Lower lobe of right lung (tissue), 2 donors: ENCODE data around the gene ZMIZ1. TPM values are rescaled to one million over a fixed set of nuclear protein-coding genes. Genes with fewer than 3 reads are reported as not detected.

Experiments
- ATAC-seq, 2 donors: fragments of 200-7000 bp; cut with Tn5 transposase; one replicate each; pipeline ENCODE4 v1.9.1; 2020 to 2022; ENCODE audit warnings: mild to moderate bottlenecking in 2 of 2, moderate library complexity in 2 of 2
- DNase-seq: peaks from one replicate; pipeline ENCODE4 v3.0.0-alpha.2; 2020
- H3K27ac ChIP-seq: fragments of 200-600 bp; one replicate; pipeline ENCODE4 v1.8.0; 2022
- H3K27me3 ChIP-seq: fragments of 200-600 bp; one replicate; pipeline ENCODE4 v1.8.0; 2022; ENCODE audit warnings: low read depth
- H3K36me3 ChIP-seq: fragments of 200-600 bp; one replicate; pipeline ENCODE4 v1.8.0; 2022; ENCODE audit warnings: mild to moderate bottlenecking
- H3K4me1 ChIP-seq: fragments of 200-600 bp; one replicate; pipeline ENCODE4 v1.8.0; 2022
- H3K4me3 ChIP-seq: fragments of 200-600 bp; one replicate; pipeline ENCODE4 v1.8.0; 2022; ENCODE audit warnings: mild to moderate bottlenecking
- H3K9me3 ChIP-seq: fragments of 200-600 bp; one replicate; pipeline ENCODE4 v1.8.0; 2022
- CTCF ChIP-seq: fragments of 200-600 bp; IDR thresholded peaks from one replicate; pipeline ENCODE4 v1.8.0; 2022; ENCODE audit warnings: antibody characterized with exemption, mild to moderate bottlenecking
- intact Hi-C: fragments of 100-400 bp; cut with DNase I; formaldehyde crosslinking; loops from one replicate; pipeline ENCODE4 v1.11.0; 2022
- total RNA-seq: library from RNA; stranded (reverse); fragmentation: NEBNext Ultra II Directional; extraction: Animal tissue kit (Norgen Biotek cat#: 25700); gene quantifications from one replicate; pipeline ENCODE4 v1.2.1, GENCODE V29; 2021
- donor health status: DM: no; HTN: yes; CAD: no; lungs with severe emphysema.

ZMIZ1 gene
- total RNA-seq, 1 donor from 2014 or later = 102 TPM

GRCh38 chr10:79241990-79242619 is 173.3 kb downstream of the ZMIZ1 start:
- intact Hi-C loops = no loop called here
- no peak for TF ChIP-seq CTCF
- H3K4me3 ChIP-seq = peak overlapping the region; percentile 54
- H3K9me3 ChIP-seq = no peaks in the 10 kb centered on the region
- peak overlapping the region; percentile 73 for H3K27ac ChIP-seq
- peaks cover 87% of the 10 kb centered on the region for H3K4me1 ChIP-seq
- H3K27me3 ChIP-seq = no peaks in the 10 kb centered on the region
- ATAC-seq (peak; percentile 63 to 64), DNase-seq (peak; percentile 85)
- no peaks in the 10 kb centered on the region for H3K36me3 ChIP-seq

GRCh38 chr10:79242620-79243152 is 173.9 kb downstream of the ZMIZ1 start:
- peak overlapping the region; percentile 73 for H3K27ac ChIP-seq
- TF ChIP-seq CTCF = no peak
- H3K9me3 ChIP-seq = no peaks in the 10 kb centered on the region
- no peaks in the 10 kb centered on the region for H3K27me3 ChIP-seq
- DNase-seq = peak; percentile 71
- peaks cover 87% of the 10 kb centered on the region for H3K4me1 ChIP-seq
- ATAC-seq = peak; percentile 48 to 50
- H3K36me3 ChIP-seq = no peaks in the 10 kb centered on the region
- peak overlapping the region; percentile 54 for H3K4me3 ChIP-seq
- intact Hi-C loops = no loop called here

- no peaks in the 10 kb centered on the region for H3K9me3 ChIP-seq
- ATAC-seq = peak; percentile 31 to 38
Measured at GRCh38 chr10:79243181-79244067, 174.7 kb downstream of the ZMIZ1 start.

GRCh38 chr10:79244068-79244442 is 175.3 kb downstream of the ZMIZ1 start:
- intact Hi-C loops = no loop called here
- Histone ChIP-seq H3K9me3 (no peaks in the 10 kb centered on the region), H3K27ac (peak overlapping the region; percentile 73), H3K27me3 (no peaks in the 10 kb centered on the region), H3K36me3 (no peaks in the 10 kb centered on the region), H3K4me1 (peaks cover 87% of the 10 kb centered on the region), H3K4me3 (peak overlapping the region; percentile 54)
- TF ChIP-seq CTCF = no peak
- no peak for ATAC-seq
- DNase-seq = no peak

More at GRCh38 chr10:79243181-79244067, 174.7 kb downstream of the ZMIZ1 start:
- Histone ChIP-seq H3K27ac (peak overlapping the region; percentile 73), H3K36me3 (no peaks in the 10 kb centered on the region), H3K4me1 (peaks cover 87% of the 10 kb centered on the region), H3K4me3 (peak overlapping the region; percentile 54), H3K27me3 (no peaks in the 10 kb centered on the region)
- intact Hi-C loops = no loop called here
- peak; percentile 64 for DNase-seq
- TF ChIP-seq CTCF = no peak

- peaks cover 87% of the 10 kb centered on the region for H3K4me1 ChIP-seq
- DNase-seq (no peak), ATAC-seq (no peak)
- intact Hi-C loops = no loop called here
- TF ChIP-seq CTCF = no peak
- no peaks in the 10 kb centered on the region for H3K9me3 ChIP-seq
- peak overlapping the region; percentile 54 for H3K4me3 ChIP-seq
- H3K36me3 ChIP-seq = no peaks in the 10 kb centered on the region
- peak overlapping the region; percentile 73 for H3K27ac ChIP-seq
- H3K27me3 ChIP-seq = no peaks in the 10 kb centered on the region
Measured at GRCh38 chr10:79244841-79245504, 176.2 kb downstream of the ZMIZ1 start.
